Glutamatergic neuron (in vitro differentiated cells): ENCODE results near the gene MIER1. TPM values are rescaled to one million over a fixed set of nuclear protein-coding genes. Genes with fewer than 3 reads are reported as not detected.

Source experiments
- DNase-seq: peaks from one replicate; pipeline ENCODE4 v3.0.0; 2022
- H3K27ac Mint-ChIP-seq: one replicate; pipeline ENCODE4 v1.8.0; 2020; ENCODE audit warnings: mild to moderate bottlenecking, mixed read lengths, inconsistent platforms; ENCODE audit not compliant: unreplicated experiment
- H3K27me3 Mint-ChIP-seq: one replicate; pipeline ENCODE4 v1.8.0; 2020; ENCODE audit warnings: mild to moderate bottlenecking, moderate library complexity, mixed read lengths, inconsistent platforms; ENCODE audit not compliant: unreplicated experiment
- H3K36me3 Mint-ChIP-seq: one replicate; pipeline ENCODE4 v1.8.0; 2020; ENCODE audit warnings: mild to moderate bottlenecking, mixed read lengths, inconsistent platforms; ENCODE audit not compliant: unreplicated experiment
- H3K4me1 Mint-ChIP-seq: one replicate; pipeline ENCODE4 v1.8.0; 2020; ENCODE audit warnings: mild to moderate bottlenecking, low read depth, mixed read lengths, inconsistent platforms; ENCODE audit not compliant: unreplicated experiment
- H3K4me3 Mint-ChIP-seq: one replicate; pipeline ENCODE4 v1.8.0; 2020; ENCODE audit warnings: mild to moderate bottlenecking, mixed read lengths, inconsistent platforms; ENCODE audit not compliant: unreplicated experiment
- H3K9me3 Mint-ChIP-seq: one replicate; pipeline ENCODE4 v1.8.0; 2020; ENCODE audit warnings: mild to moderate bottlenecking, moderate library complexity, mixed read lengths, inconsistent platforms; ENCODE audit not compliant: unreplicated experiment
- total RNA-seq: library from RNA; stranded (reverse); fragmentation: NEBNext Ultra II Directional; extraction: Animal tissue kit (Norgen Biotek cat#: 25700); gene quantifications from one replicate; pipeline ENCODE4 v1.2.1, GENCODE V29; 2021; ENCODE audit not compliant: unreplicated experiment
- TF ChIP-seq, protein P1 (sequence below): fragments of 200-600 bp; sonication (generic); IDR thresholded peaks from one replicate; pipeline ENCODE4 v1.5.0; 2021; ENCODE audit not compliant: partially characterized antibody, unreplicated experiment

The MIER1 gene
- total RNA-seq, 1 donor from 2014 or later, result 19.0 TPM

DNA sequence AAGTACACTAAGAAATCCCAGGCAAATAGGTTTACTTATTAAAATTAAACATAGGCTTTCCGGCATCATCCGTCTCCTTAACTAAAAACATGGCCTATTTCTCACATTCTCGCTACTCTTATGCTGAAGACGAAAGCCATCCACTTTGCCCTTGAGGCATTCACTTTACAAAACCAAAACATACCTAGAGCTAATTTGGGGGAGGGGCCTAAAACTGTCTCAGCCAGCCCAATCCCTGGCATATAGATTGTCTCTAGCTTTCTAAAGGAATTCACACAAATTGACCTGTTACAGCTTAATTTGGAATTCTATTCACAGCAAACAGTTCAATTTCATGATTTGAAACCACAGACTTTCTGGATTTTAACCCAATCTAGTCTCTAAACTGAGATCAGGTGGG is 94.3 kb downstream of the MIER1 start:
- Mint-ChIP-seq H3K36me3 (no peaks in the 10 kb centered on the region), H3K27ac (no peak overlapping the region), H3K9me3 (no peaks in the 10 kb centered on the region), H3K4me1 (peaks cover 2% of the 10 kb centered on the region), H3K4me3 (no peak overlapping the region), H3K27me3 (no peaks in the 10 kb centered on the region)
- no peak for DNase-seq
- TF ChIP-seq, protein P1, sequence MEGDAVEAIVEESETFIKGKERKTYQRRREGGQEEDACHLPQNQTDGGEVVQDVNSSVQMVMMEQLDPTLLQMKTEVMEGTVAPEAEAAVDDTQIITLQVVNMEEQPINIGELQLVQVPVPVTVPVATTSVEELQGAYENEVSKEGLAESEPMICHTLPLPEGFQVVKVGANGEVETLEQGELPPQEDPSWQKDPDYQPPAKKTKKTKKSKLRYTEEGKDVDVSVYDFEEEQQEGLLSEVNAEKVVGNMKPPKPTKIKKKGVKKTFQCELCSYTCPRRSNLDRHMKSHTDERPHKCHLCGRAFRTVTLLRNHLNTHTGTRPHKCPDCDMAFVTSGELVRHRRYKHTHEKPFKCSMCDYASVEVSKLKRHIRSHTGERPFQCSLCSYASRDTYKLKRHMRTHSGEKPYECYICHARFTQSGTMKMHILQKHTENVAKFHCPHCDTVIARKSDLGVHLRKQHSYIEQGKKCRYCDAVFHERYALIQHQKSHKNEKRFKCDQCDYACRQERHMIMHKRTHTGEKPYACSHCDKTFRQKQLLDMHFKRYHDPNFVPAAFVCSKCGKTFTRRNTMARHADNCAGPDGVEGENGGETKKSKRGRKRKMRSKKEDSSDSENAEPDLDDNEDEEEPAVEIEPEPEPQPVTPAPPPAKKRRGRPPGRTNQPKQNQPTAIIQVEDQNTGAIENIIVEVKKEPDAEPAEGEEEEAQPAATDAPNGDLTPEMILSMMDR, result no peak

DNA sequence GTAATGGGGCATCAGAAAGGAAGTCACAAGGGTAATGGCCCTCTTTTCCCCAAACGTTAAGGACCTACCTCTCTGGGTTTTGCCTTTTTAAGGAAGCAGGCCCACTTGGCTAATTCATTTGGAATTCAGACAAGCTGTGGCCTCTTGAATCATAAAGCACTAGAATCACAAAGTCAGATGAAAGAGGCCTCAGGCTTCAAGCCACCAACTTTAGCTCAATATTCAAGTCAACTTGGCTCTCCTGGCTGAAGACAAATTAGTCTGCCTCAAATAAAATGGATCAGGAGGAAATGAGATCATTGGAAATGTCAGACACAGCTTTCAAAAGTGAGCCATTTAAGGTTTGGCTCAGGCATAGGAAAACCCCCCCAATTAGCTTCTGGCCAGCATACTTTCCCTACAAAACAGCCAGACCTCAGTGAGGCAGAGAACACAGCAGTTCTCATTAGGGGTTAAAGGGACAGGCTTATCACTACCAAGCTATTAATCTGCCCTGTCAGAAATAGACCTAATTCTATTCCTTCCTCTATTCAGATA is 94.9 kb downstream of the MIER1 start:
- no peak overlapping the region for H3K4me3 Mint-ChIP-seq
- no peak for DNase-seq
- H3K9me3 Mint-ChIP-seq, result no peaks in the 10 kb centered on the region
- H3K36me3 Mint-ChIP-seq, result no peaks in the 10 kb centered on the region
- H3K27me3 Mint-ChIP-seq, result no peaks in the 10 kb centered on the region
- H3K27ac Mint-ChIP-seq, result no peak overlapping the region
- TF ChIP-seq, protein P1, result no peak
- peaks cover 2% of the 10 kb centered on the region for H3K4me1 Mint-ChIP-seq

DNA sequence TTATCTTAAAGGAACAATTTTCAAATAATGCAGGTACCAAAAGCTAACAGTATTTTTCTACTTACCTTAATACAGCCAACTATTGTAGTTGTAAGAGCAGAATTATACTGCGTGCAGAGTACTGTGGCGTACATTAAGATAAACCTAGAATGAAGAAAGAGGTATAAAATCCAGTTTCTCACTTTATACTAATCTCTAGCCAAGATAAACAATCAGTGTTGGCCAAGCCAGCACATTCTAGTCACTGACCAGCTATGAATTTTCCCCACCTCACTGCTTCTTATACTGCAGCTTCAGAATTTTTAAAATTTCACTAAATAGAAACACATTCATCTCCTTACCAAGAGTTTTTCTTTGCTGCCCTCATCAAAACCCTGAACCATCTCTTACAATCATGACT is 95.5 kb downstream of the MIER1 start:
- TF ChIP-seq, protein P1, result no peak
- Mint-ChIP-seq H3K4me1 (peaks cover 2% of the 10 kb centered on the region), H3K27me3 (no peaks in the 10 kb centered on the region), H3K9me3 (no peaks in the 10 kb centered on the region), H3K27ac (no peak overlapping the region), H3K36me3 (no peaks in the 10 kb centered on the region), H3K4me3 (no peak overlapping the region)
- DNase-seq, result no peak

DNA sequence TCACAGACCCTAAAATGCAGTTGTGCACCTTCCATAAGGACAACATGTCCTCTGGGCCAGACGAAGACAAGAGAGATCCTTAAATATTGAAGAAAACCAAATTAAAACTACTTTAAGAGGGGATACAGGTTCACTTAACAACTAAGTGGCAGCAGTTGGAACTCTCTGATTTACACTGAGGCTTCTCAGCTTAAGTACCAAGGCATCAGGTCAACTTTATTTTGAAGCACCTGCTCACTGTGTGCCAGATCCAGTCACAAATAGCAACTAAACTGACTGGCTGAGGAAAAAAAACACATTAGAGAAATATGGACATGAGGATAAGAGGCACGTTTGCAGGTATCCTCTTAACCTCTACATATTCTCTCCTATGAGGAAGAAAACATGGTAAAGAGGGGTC is 96.0 kb downstream of the MIER1 start:
- peaks cover 2% of the 10 kb centered on the region for H3K4me1 Mint-ChIP-seq
- no peaks in the 10 kb centered on the region for H3K36me3 Mint-ChIP-seq
- H3K9me3 Mint-ChIP-seq, result no peaks in the 10 kb centered on the region
- no peak overlapping the region for H3K4me3 Mint-ChIP-seq
- TF ChIP-seq, protein P1, result no peak
- H3K27me3 Mint-ChIP-seq, result no peaks in the 10 kb centered on the region
- DNase-seq, result no peak
- H3K27ac Mint-ChIP-seq, result no peak overlapping the region

DNA sequence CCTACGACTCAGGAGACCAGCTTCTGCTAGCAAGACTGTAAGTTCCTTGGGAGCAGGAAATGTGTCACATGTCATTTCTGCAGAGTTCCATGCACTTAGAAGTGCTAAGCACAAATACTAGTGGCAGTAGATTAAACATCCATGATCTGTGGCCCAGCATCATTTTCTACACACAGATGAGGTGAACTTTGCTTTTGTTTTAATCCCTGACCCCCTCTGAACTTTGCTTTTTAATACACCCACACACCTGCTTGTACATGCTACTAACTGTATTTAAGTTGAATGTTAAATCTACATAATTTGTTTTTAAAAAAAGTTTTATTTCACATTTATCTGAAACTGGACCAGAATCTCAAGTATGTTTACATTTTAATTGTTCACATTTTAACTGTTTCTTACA is 104.7 kb downstream of the MIER1 start:
- Mint-ChIP-seq H3K27me3 (no peaks in the 10 kb centered on the region), H3K9me3 (no peaks in the 10 kb centered on the region), H3K4me1 (no peaks in the 10 kb centered on the region), H3K4me3 (no peak overlapping the region), H3K27ac (no peak overlapping the region), H3K36me3 (peaks cover 5% of the 10 kb centered on the region)
- no peak for DNase-seq
- TF ChIP-seq, protein P1, result no peak
